Ovary (tissue), 9 donors: Measurements from ENCODE around the gene CDIP1. TPM values are rescaled to one million over a fixed set of nuclear protein-coding genes. Genes with fewer than 3 reads are reported as not detected.
A peak's percentile ranks its signal among the peaks of the same experiment; 100 is the strongest.

Source experiments
- DNase-seq, 5 donors: peaks; one replicate each; pipeline ENCODE4 v3.0.0-alpha.2; 2019 to 2020
- H3K27ac ChIP-seq, 2 donors: fragments of 200-600 bp; one replicate each; pipeline versions ENCODE4 v1.5.1 to v1.8.0; 2019 to 2022
- H3K27me3 ChIP-seq: fragments of 200-600 bp; one replicate; pipeline ENCODE4 v1.8.0; 2022
- H3K36me3 ChIP-seq: fragments of 200-600 bp; sonication (generic); one replicate; pipeline ENCODE4 v1.5.1; 2019
- H3K4me1 ChIP-seq: one replicate; pipeline ENCODE4 v1.8.1; 2013; ENCODE audit warnings: mild to moderate bottlenecking, moderate library complexity; ENCODE audit not compliant: insufficient read depth
- H3K4me3 ChIP-seq: fragments of 200-600 bp; sonication (generic); one replicate; pipeline ENCODE4 v1.5.1; 2017
- H3K9me3 ChIP-seq, 2 donors: fragments of 200-600 bp in 1 of 2; sonication (generic) in 1 of 2; one replicate each; pipeline versions ENCODE4 v1.5.1 to v1.8.1; 2013 to 2019; ENCODE audit warnings: mild to moderate bottlenecking in 1 of 2, moderate library complexity in 1 of 2
- EP300 ChIP-seq: sonication (generic); formaldehyde crosslinking; IDR thresholded peaks from one replicate; pipeline ENCODE4 v1.6.1; 2017; ENCODE audit warnings: antibody characterized with exemption
- POLR2A ChIP-seq: fragments of 450-650 bp; IDR thresholded peaks from one replicate; pipeline ENCODE4 v1.6.1; 2017; ENCODE audit warnings: antibody characterized with exemption, mild to moderate bottlenecking, moderate library complexity
- WGBS, 3 donors: extraction: QIAGEN DNeasy Blood & Tissue Kit in 1 of 3; methylation state at CpG; one replicate each; pipeline versions ENCODE4 v1.1.5 to v1.1.7; 2013 to 2017; 5-methylcytosine and 5-hydroxymethylcytosine counted together
- intact Hi-C, 4 donors: fragments of 100-400 bp; cut with DNase I; formaldehyde crosslinking; loops; one replicate each; pipeline versions ENCODE4 v1.11.0 to v1.15.1; 2022 to 2023
- polyA plus RNA-seq, 2 donors: library from polyadenylated mRNA; stranded (reverse); fragments of 200-250 nt in 1 of 2; fragments of 350-450 nt in 1 of 2; fragmentation: Illumina TruSeq in 1 of 2; extraction: RNeasy Lipid Tissue Mini Kit (QIAGEN cat#74804) in 1 of 2; gene quantifications; one replicate each; pipeline ENCODE4 v1.2.3, GENCODE V29; 2013 to 2014
- total RNA-seq, 7 donors: library from RNA; depleted of rRNA in 2 of 7; stranded (reverse); fragments of >200 nt in 2 of 7; fragmentation: NEBNext Ultra II Directional in 3 of 7; extraction: Animal tissue kit (Norgen Biotek cat#: 25700) in 3 of 7; gene quantifications; one replicate each; pipeline versions ENCODE4 v1.1.0 to v1.2.4, GENCODE V29; 2016 to 2023
- TF ChIP-seq, protein P1 (sequence below), 3 donors: fragments of 450-650 bp in 2 of 3; fragments of 200-600 bp in 1 of 3; IDR thresholded peaks; one replicate each; pipeline versions ENCODE4 v1.5.1 to v1.8.0; 2016 to 2022; ENCODE audit warnings: antibody characterized with exemption in 3 of 3, mild to moderate bottlenecking in 1 of 3
- donor health status: DM: no; HTN: no; CAD: no; lungs with moderate emphysema.
- donor health status: DM: no; HTN: no; CAD: no.
- donor health status: Bipolar disorder and iron deficiency.
- donor health status: DM: yes; HTN: yes; CAD: no.
- donor health status: DM: no; HTN: no; CAD: no.
- donor health status: DM: yes; HTN: yes; CAD: no.

Gene CDIP1
- total and polyA plus RNA-seq, 9 donors, result 14.6 to 55.1 (median 32.6) TPM

DNA sequence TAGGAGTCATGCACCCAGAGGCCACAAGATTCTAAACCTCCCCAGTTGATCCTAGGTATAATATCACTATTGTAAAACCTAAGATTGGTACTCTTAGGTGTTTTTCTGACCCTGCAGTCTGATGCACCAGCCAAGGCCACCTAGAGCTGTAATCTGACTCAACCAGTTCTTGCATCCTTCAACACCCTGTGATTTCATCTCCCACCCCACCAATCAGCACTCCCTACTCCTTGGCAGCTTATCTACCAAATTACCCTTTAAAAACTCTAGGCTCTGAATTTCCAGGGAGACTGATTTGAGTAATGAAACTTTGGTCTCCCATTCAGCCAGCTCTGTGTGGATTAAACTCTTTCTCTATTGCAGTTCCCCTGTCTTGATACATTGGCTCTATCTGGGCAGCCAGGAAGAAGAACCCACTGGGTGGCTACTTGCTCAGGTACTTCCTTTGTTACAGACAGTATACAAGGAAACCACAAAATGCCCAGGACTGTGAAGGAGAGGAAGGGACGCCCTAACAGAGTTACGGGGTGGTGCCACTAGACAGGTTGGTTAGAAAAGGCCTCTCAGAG, 1.2 kb upstream of the CDIP1 start:
- TF ChIP-seq POLR2A, result no peak
- TF ChIP-seq EP300, result no peak
- TF ChIP-seq, protein P1, sequence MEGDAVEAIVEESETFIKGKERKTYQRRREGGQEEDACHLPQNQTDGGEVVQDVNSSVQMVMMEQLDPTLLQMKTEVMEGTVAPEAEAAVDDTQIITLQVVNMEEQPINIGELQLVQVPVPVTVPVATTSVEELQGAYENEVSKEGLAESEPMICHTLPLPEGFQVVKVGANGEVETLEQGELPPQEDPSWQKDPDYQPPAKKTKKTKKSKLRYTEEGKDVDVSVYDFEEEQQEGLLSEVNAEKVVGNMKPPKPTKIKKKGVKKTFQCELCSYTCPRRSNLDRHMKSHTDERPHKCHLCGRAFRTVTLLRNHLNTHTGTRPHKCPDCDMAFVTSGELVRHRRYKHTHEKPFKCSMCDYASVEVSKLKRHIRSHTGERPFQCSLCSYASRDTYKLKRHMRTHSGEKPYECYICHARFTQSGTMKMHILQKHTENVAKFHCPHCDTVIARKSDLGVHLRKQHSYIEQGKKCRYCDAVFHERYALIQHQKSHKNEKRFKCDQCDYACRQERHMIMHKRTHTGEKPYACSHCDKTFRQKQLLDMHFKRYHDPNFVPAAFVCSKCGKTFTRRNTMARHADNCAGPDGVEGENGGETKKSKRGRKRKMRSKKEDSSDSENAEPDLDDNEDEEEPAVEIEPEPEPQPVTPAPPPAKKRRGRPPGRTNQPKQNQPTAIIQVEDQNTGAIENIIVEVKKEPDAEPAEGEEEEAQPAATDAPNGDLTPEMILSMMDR (IDR thresholded peaks at IDR 0.05), result no peak
- DNase-seq, result no peak
- Histone ChIP-seq H3K4me3 (no peak overlapping the region), H3K9me3 (no peaks in the 10 kb centered on the region), H3K36me3 (no peaks in the 10 kb centered on the region), H3K27me3 (no peaks in the 10 kb centered on the region), H3K4me1 (peaks cover 4% of the 10 kb centered on the region), H3K27ac (no peak overlapping the region)
- intact Hi-C loops, result no loop called here
- WGBS, 3 donors, result 91 to 98% (median 96%) methylated on average over 2 of the region's 2 CpGs

DNA sequence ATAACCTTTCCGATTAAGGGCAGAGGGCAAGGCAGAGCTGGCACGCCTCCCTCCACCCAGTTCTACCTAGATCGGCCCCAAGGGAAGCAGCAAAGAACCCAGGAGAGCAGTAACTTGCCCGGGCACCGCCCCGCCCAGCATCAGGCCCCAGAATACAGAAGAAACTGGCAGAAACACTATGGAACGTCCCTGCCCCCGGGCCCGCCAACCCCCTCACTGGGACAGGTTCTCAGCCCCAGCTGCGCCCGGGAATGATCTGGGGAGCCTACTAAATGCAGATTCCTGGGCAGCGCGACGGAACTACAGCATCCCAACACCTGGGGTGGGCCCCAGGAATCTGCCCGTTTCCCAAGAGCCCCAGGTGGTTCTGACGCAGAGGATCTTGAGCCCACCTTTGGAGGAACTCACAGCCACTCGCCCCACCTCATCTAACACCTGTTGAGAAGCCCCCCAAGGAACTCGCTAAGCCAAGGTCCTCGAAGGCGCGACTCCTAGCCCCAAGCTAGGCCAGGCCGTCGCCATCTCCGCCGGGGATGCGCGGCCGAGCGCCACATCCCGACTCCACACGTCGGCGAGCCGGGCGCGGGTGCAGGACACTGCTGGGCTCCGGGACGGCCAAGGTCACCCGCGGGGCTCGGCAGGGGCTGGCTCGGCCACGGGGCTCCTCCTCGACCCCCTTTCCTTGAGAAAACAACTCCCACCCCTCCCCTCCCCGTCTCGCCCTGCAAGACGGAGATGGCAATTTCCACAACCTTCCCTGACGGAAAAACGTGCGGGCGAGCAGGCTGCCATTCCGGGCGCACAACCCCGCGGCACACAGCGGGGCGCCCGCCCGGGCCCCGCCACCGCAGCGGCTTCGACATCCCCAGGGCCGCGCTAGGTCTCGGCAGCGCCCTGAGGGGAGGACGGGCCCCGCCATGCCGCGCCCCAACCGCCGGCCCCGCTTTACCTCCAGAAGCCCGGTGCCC, 913 bp downstream of the CDIP1 start:
- H3K27ac ChIP-seq, result peak overlapping the region; percentile 85 to 94
- H3K4me3 ChIP-seq, result peak overlapping the region; percentile 52
- peaks cover 4% of the 10 kb centered on the region for H3K4me1 ChIP-seq
- H3K27me3 ChIP-seq, result no peaks in the 10 kb centered on the region
- no peaks in the 10 kb centered on the region for H3K36me3 ChIP-seq
- 7 to 9% (median 9%) methylated on average over 66 to 75 of the region's 75 CpGs for WGBS, 3 donors
- no peaks in the 10 kb centered on the region for H3K9me3 ChIP-seq
- DNase-seq, result peak; percentile 41 to 65 (median 53)
- intact Hi-C loops, result no loop called here
- TF ChIP-seq, protein P1 (IDR thresholded peaks at IDR 0.05), result no peak
- no peak for TF ChIP-seq EP300
- TF ChIP-seq POLR2A, result no peak

DNA sequence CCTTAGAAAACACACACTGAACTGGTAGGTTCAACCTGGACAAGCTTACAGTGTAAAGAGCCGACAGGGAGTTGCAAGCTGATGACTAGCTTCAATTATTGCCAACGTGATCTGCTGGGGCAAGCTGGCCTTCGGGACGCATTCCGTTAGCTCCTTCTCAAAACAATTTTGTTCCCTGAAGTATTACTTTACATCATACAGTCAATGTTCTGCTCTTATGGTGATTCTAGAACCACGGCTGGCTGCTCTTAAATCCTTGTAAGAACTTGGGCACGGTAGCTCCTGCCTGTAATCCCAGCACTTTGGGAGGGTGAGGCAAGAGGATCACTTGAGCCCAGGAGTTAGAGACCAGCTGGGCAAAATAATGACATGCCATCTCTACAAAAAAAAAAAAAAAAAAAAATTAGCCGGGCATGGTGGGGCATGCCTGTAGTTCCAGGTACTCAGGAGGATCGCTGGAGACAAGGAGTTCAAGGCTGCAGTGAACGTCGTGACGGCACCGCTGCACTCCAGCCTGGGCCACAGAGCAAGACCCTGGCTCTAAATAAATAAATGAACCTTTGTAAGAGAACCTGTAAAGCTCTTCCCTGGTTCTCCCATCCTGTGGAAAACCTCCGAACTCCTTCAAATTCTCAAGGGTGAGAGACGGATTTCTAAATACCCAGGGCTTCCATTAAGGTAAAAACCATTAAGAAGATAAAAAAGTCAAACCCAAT, 2.0 kb downstream of the CDIP1 start:
- Histone ChIP-seq H3K27me3 (no peaks in the 10 kb centered on the region), H3K4me3 (no peak overlapping the region), H3K27ac (no peak overlapping the region), H3K4me1 (peaks cover 4% of the 10 kb centered on the region), H3K9me3 (no peaks in the 10 kb centered on the region), H3K36me3 (no peaks in the 10 kb centered on the region)
- no peak for DNase-seq
- WGBS, 3 donors, result 70 to 86% (median 79%) methylated on average over 15 of the region's 15 CpGs
- TF ChIP-seq POLR2A, result no peak
- TF ChIP-seq, protein P1 (IDR thresholded peaks at IDR 0.05), result no peak
- TF ChIP-seq EP300, result no peak
- intact Hi-C loops, result no loop called here

- Histone ChIP-seq H3K4me3 (no peak overlapping the region), H3K4me1 (peaks cover 4% of the 10 kb centered on the region), H3K9me3 (no peaks in the 10 kb centered on the region), H3K27ac (no peak overlapping the region), H3K36me3 (no peaks in the 10 kb centered on the region), H3K27me3 (no peaks in the 10 kb centered on the region)
- TF ChIP-seq POLR2A, result no peak
- intact Hi-C loops, result no loop called here
- WGBS, 3 donors, result 82 to 95% (median 87%) methylated on average over 7 of the region's 7 CpGs
- DNase-seq, result no peak
Measured at GRCh38 chr16:4535627-4536108, 2.9 kb downstream of the CDIP1 start.
